Adrenal gland (tissue), 5 donors: ENCODE data around the gene CREBBP.

ENCODE experiments used
- POLR2A ChIP-seq, 2 donors: fragments of 450-650 bp; IDR thresholded peaks; one replicate each; pipeline ENCODE4 v1.6.1; 2017; ENCODE audit warnings: antibody characterized with exemption in 2 of 2, mild to moderate bottlenecking in 2 of 2, moderate library complexity in 1 of 2
- TF ChIP-seq, protein P1 (sequence below), 6 experiments: fragments of 450-650 bp in 4 of 6; fragments of 200-600 bp in 2 of 6; sonication (generic) in 1 of 6; IDR thresholded peaks; 1 replicate in 5 of 6; 2 replicates in 1 of 6; pipeline versions ENCODE4 v1.5.1 to v1.8.0; 2016 to 2021; ENCODE audit warnings: antibody characterized with exemption in 6 of 6, mild to moderate bottlenecking in 2 of 6, moderate library complexity in 1 of 6
- donor health status: DM: no; HTN: no; CAD: no.

- TF ChIP-seq, protein P1, sequence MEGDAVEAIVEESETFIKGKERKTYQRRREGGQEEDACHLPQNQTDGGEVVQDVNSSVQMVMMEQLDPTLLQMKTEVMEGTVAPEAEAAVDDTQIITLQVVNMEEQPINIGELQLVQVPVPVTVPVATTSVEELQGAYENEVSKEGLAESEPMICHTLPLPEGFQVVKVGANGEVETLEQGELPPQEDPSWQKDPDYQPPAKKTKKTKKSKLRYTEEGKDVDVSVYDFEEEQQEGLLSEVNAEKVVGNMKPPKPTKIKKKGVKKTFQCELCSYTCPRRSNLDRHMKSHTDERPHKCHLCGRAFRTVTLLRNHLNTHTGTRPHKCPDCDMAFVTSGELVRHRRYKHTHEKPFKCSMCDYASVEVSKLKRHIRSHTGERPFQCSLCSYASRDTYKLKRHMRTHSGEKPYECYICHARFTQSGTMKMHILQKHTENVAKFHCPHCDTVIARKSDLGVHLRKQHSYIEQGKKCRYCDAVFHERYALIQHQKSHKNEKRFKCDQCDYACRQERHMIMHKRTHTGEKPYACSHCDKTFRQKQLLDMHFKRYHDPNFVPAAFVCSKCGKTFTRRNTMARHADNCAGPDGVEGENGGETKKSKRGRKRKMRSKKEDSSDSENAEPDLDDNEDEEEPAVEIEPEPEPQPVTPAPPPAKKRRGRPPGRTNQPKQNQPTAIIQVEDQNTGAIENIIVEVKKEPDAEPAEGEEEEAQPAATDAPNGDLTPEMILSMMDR (IDR thresholded peaks at IDR 0.05), result no peak
- no peak for TF ChIP-seq POLR2A (IDR thresholded peaks at IDR 0.05)
Measured at GRCh38 chr16:3889059-3889458, 8.5 kb upstream of the CREBBP start.
